GM19397 (cell line): ENCODE measurements around the gene DUSP7.

ENCODE experiments used
- ATAC-seq: cut with Tn5 transposase; IDR thresholded peaks from one replicate; pipeline ENCODE4 v1.9.1; 2021; ENCODE audit warnings: mild to moderate bottlenecking, moderate library complexity; ENCODE audit not compliant: unreplicated experiment

The DUSP7 gene

DNA sequence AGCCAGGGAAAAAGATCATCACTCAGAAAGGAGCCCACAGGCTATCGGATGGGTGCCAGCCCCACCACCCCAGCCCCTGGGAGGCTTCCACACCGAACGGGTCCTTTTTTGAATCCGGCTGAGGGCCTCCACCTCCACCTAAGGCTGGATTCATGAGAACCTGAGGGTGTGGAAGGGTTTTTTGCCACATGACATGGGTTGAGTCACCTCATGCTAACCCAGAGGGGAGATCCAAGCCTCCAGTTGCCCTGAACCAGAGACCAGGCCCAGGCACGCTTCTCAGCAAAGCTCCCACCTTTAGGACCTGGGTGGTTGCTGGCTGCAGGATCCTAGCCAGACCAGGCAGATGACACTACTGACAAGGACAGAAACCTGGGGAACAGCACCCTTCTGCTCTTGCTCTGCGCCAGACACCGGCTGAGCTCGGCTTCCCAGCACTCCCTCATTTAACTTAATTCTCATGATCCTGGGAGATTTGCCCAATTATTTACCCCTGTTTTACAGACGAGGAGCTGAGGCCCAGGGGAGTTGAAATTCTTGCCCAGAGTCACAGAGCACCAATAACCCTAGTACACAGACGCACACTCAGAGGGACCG lies 25.6 kb downstream of the DUSP7 start:
- ATAC-seq, result no peak

DNA sequence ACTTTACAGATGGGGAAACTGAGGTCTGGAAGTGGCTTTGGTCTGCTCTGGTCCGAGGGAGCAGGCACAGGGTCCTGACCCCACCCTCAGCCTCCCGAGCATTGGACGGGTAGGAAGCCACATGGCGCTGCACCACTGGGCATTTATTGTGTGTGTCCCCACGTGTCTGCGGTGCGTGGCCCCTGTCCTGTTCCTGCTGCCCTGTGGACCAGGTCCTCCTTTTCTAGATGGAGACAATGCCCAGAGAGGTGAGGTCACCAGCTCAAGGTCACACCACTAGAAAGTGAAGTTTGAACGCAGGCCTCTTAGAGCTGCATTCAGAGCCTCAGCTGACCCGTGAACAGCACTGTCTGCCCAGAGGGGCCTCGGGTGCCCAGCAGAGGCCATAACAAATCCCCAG lies 26.8 kb downstream of the DUSP7 start:
- no peak for ATAC-seq

DNA sequence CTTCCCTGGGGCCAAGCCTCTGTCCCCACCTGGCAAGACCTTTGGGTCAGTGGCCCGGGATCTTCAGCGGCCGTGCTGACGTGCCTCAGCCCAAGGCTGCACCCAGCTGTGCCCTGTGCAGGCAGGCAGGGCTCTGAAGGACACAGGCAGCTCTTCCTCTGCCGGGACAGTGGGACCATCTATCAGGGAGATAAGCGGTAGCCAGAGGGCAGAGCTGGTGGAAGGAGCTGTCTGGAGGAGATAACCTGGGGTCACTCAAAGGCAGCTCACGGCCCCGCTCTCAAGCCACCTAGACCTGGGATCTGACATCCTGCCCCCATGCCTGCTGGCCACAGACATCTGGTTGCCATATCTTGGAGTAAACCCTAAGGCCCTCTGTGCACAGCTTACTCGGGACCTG lies 27.3 kb downstream of the DUSP7 start:
- ATAC-seq, result no peak

DNA sequence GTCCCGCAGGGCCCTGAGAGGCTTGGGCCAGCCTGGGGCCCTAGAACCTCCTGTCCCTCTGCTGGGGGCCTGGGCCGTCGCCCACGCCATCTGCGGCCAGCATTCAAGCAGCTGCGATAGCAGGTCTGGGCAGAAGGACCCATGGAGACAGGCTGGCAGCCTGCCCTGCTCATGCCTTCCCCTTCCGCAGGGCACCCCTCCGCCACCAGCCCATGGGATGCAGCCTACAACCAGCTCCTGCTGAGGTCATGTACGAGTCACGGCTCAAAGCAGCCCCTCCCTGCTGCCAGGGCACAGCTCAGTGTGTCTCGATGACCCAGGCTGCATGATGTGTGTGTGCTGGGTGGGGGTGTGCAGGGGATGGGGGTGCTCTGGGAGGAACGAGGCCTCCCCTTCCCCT lies 27.8 kb downstream of the DUSP7 start:
- no peak for ATAC-seq

DNA sequence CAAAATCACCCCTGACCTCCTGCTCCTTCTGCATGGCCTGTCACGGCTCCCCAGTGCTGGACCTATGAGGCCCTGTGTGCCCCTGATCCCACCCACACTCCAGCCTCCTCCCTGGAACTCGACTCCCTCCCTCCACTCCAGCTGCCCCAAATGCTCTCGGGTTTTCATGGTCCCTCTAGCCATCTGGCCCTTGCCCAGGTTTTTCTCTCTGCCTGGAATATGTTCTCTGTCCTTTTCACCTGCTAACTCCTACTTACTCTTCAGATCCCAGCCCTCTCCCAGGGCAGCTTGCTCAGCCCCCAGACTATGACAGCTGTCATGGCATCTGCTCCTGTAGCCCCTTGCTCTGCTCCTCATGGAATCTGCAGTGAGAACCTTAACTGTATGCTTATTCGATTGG lies 30.3 kb downstream of the DUSP7 start:
- ATAC-seq, result no peak

DNA sequence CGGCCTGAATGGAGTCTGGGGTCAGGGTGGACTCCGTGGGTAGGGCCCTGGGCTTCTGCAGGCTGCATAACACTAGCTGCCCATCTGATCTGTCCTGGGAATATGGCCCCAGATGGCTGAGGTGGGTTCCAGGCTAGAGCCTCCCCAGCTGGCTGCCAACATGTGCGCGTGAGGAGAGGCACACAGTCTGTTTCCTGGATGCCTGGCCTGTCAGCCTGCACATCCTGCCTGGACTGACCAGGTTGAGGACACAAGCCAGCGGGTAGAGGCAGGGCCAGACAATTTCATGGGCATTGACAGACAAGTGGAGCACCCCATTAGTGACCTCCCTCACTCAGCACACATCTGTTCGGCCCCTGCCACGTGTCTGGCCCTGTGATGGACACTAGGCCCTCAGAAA lies 30.9 kb downstream of the DUSP7 start:
- ATAC-seq, result no peak

DNA sequence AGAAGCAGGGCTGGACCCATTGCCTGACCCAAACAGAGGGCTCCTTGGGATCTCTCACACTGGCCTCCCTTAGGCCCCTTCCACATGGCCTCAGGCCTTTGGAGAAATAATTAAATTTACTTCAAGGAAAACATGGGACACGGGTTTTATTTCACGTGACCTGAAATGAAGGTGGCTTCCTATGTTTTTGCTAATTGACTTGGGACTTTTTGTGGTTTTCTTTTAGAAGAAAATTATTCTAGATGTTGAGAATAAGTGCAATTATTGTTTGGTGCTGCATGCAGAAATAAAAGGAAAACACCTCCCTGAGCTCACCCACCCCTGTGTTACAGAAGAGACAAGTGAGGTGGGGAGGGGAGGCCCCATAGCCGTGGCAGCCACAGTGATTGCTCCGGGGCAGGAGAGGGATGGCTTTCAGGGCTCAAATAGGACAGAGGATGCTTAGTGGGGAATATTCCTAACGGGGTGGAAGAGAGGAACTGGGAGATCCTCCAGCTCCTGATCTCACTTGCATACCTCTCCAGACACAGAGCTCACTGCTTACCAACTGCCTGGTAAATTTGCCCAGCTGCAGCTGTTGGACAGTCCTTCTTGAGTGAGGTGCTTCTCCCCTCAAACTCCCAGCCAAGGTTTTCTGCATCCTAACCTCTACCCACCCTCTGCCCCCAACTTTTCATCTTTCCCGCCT lies 31.5 kb downstream of the DUSP7 start:
- ATAC-seq, result no peak

DNA sequence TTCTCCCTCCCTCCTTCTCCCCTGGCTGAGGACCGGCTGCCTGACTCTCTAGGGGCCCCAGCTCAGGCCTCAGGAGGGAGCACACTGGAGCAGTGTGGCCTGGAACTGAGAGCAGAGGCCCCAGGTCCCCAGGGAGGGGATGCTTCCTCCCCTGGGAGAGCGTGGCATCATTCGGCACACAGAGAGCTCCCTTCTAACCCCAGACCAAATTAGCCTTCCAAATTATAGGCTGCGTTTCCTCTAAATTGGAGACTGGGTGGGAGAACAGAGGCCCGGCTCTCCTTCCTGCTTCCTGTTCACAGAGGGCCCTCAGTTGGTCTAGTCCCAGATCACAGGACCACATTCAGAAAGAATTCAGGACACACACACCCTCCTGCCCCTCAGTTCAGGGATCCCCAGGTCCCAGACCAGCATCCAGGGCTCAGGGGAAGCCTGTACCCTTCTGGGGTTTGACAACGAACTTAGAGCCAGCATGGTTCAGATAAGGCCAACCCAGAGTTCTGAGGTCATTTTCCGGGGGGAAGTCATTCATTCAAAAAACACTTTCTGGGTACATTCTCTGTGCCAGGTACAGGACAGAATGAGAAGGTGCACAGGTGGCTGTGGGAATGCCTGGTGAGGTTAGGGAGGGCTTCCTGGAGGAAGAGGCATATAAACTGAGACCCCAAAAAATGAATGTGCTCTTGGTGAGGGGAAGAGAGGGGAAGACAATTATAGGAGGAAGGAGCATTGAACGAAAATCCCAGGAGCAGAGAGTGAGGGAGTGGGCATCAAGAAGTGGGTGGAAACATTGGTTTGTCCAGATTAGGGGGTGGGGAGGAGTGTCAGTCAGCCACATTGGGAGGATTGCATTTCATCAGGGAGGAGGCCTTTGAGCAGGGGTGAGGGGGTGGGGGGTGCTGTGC lies 32.3 kb downstream of the DUSP7 start:
- ATAC-seq, result peak; percentile 68

DNA sequence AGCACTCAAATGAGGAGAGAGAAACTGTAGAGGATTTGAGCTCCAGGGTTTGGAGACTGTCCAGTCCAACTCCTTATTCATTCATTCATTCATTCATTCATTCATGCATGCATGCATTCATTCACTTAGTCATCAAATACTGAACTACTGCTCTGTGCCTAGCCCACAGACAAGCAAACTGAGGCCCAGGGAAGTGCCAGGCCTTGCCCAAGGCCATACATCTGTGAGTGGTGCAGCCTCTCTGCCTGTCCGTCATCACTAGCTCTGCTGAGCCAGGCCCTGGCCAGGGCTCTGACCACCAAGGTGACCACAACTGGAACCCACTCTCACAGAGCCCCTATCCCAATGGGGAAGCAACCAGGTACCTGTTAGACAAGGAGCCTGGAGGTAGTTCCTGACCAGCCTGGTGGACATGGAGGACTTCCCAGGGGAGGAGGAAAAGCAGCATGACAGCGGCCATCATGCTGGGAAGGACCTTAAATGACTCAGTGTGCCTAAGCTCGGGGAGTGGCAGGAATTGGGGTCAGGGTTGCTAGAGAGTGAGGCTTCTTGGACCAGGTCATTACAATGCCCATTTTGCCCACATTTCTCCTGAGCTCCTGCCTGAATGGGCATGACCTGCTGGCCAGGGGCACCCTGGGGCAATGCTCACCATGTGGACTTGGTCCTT lies 33.1 kb downstream of the DUSP7 start:
- no peak for ATAC-seq

DNA sequence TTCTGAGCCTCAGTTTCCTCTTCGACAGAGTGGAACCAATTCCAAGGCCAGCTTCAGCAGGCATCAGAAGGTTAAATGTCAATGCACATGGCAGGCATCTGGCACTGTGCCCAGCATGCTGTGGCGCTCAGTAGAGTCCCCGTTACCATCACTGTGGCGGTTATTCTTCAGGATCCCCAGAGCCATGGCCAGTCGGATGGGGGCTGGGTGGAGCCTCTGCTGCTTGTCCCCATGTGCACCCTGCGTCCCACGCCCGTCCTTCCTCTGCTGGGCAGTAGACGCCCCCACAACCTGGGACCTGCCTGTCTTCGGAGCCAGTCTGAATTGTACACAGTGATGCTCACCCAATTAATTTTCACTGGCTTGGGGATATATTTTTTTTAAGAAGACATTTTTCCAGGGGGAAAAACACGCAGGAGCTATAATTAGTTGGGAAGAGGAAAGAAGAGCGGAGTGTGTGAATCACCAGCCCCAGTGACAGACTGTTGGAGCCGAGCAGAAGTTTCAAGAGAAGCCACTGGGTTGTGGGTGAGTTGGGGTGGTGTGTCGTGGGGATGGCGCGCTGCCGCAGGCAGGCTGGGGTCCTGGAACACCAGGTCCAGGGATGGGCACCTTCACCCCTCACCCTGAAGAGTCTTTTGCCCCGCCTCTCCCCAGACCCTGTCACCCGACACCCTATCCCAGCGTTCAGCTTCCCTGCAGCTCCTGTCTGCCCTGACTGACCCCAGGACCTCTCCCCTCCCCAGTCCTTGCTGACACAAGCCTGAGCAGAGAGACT lies 33.9 kb downstream of the DUSP7 start:
- ATAC-seq, result no peak

DNA sequence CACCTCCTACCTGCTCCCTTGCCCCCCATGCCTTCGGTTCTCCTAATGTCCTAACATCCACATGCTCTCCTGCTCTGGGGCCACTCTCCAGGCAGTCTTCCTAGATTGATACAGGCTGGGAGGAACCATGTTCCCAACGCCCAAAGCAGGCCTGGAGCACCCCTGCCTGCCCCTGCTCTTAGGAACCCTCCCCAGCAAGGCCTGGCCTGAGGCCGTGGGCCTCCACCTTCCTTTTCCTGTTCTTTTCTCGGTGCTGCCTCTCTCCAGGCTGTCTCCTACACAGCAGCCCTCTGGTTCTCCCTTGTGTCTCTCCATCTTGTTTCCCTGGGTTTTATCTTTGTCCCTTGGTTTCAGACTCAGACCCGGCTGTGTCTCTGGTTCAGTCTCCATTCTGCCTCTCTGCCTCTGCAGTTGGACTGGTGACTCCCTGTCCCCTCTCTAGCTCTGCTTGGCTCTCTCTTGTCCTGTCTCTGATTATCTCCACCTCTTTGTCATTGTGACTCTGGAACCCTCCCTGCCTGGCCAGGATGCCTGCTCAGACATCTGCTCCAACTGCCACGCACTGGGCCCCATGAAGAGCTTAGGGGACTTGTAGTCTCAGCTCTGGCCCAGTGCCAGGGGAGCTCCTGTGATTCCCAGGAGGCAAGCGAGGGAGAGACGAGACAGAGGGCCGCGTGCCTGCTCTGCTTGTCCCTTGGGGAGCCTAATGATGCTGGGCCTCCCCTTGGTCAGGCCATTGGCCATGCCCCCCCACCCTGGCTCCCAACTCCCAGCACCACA lies 34.7 kb downstream of the DUSP7 start:
- no peak for ATAC-seq

DNA sequence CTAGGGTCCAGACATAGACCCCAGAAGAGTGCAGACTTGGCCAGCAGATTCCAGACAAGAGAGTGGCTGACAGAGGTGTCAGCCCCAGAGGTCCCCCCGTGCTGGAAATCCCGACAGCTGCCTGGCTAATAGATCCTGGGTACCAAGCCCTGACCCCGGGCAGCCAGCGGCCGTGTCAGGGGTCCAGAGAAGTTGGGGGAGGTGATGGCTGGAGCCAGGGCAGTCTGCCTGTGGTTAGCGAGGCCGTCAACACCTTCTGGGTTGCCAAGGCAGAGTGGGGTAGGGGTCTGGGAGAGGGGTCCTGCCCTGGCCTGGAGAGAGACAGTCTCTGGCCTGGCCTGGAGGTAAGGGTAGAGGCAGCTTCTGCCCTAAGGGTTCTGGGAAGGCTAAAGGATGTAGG lies 35.6 kb downstream of the DUSP7 start:
- ATAC-seq, result no peak

DNA sequence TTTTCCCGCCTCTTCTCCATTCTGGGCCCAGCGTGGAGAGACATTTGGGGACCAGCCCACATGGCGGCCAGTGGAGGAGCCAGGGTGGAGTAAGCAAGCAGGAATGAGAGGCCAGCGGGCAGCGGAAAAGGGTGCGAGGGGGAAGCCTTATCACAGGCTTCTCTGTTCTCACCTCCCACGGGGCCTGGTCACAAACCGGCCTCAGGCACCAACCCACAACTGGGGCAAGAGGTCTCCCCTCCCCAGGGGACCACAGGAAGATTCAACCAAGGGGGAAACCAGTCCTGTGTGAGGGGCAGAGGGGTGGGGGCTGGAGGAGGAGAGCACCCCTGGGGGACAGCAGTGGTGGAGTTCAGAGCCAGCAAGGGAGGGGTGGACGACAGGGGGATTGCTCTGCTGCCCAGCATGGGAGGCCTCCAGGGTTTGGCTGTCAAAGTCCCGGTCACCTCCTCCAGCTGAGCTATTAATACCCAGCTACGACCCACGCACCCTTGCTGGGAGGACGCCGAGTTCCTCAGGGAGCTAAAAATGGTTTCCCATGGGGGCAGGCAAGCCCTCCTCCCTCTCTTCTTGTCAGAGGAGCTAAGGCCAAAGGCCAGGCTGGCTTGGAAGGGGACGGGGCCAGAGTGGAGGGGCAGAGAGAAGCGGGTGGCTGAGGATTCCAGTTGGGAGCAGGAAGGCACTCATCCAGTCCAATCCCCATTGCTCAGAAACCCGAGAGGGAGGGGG lies 36.9 kb downstream of the DUSP7 start:
- ATAC-seq, result no peak

DNA sequence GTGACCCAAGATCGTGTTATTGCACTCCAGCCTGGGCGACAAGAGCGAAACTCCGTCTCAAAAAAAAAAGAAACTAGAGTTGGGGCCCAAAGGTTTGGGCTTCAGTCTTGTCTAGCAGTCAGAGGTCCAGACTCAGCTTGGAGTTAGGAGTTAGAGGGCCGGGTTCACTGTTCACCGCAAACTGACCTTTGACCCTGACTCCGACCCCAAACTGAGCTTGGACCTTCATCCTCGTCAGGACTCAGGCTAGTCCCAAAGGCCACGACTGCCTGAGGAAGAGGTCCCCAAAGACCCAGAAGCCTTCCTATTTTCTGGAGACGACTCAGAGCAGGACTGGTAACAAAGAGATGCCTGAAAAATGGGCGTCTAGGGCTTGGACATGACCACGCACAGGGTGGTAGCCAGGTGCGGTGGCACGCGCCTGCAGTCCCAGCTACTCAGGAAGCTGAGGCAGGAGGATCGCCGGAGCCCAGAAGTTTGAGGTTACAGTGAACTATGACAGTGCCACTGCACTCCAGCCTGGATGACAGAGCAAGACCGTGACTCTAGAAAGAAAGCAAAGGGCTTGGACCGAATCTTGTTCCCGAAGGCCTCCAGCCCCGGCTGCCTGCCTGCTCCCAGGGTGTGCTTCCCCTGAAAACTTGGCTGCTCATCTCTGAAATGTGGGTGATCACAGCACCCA lies 37.9 kb downstream of the DUSP7 start:
- ATAC-seq, result no peak

DNA sequence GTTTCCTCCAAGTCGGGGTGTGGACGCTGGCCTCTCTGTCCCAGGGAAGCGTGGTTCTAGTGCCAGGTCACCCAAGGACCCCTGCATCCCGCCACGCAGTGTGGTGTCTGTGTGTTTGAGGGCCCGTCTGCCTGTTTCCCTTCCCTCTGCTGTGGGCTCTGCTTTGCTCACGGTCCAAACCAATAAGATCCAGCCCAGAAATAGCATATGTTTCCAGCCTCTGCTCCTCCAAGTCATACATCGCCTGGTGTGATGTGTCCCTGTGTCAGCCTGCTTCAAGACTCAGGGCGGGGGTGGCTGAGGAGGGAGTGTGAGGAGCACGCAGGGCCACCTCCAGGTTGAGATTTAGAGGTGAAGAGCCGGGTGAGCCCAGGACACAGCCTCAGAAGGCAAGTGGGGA lies 38.8 kb downstream of the DUSP7 start:
- no peak for ATAC-seq

DNA sequence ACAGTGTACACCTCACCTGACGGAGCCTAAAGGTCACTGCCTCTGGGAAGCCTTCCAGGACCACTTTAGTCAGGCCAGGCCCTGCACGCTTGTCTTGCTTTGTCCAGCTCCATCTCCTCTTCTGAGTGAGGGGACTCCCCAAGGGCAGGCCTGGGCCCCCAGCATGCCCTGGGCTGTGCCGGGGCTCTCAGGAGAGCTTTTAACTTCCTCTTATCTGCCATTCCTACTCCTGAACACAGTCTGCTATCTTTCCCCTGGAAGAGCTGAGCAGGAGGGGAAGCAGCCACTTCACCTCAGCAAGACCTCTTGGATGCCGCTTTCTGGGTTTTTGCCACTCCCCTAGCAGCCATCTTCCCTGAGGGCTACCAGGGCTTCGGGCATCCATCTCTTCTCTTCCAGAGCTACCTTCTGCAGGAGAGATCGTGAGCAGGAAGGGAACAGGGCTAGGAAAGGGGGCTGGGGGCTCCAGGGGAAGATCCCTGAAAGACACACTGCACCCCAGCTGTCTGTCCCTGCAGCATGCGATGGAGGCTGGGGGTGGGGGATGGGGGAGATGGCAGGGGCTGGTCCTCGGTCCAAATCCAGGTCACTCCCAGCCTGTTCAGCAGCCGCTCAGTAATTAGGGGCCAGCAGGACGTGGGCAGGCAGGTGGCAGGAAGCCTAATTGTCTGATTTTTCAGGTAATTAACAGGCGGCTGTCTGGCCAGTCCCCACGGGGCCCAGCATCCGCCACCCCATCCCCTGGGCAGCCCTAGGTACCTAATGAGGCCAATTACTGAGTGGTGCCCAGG lies 40.7 kb downstream of the DUSP7 start:
- ATAC-seq, result no peak

DNA sequence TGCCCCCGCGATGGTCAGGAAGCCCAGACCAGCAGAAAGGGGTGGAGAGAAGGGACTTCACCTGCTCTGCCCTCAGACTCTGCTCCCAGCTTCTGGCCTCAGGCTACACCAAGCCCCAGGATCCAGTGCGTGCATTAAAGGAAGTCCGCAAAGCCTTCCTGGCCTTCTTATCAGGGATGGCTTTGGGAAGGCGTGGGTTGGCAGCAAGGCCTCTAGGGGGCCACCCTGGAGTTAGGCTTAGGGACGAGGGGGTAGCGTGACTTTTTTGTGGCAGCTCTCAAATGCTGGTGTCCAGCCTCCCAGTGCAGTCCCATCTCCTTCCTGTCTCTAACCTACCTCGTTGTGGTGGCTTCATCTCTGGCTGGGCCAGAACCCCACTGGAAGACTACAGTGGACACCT lies 41.8 kb downstream of the DUSP7 start:
- ATAC-seq, result no peak
